GM12873 (cell line): ENCODE results near the gene ZFX.

Source experiments
- TF ChIP-seq, protein P1 (sequence below): IDR thresholded peaks from 2 replicates; pipeline ENCODE4 v1.5.1; 2012; ENCODE audit warnings: low read depth, mild to moderate bottlenecking, moderate library complexity, low read length, control low read depth; ENCODE audit not compliant: insufficient read depth; ENCODE audit errors: missing control alignments

ZFX gene

DNA sequence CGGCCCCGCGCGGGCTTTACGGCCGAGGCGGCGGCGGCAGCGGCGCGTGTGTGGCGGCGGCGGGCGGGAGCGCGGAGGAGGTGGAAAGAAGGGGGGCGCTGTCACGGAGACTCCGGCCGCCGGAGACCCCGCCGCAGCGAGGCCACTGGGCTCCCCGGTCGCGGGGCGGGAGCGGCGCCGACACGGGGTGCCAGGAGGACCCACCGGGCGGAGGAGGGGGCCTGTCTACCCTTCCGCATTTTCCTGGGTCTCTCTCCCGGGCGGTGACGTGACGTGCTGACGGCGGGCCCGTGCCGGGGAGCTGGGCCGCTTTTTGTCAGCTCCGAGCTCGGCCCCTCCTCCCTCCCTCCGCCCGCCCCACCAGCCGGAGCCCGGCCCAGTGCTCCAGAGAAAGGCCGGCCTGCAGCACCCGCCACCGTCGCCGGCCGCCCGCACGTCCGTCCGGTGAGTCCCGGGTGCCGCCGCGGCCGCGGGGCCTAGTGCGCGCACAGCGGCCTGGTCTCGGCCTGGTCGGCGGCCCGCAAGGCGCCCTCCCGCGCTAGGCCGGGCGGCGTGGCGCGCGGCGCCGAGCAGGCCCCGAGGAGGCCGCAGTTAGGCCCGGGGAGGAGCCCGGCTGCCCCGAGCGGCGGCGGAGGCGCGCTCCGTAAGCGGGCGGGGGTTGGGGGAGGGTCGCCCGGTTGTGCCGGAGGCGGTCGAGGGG lies at the start of gene ZFX:
ZFX (plus strand) TSS at position 379 of the 700 bp plus-strand sequence. CDS start 23,014 bp downstream, outside the sequence.
- TF ChIP-seq, protein P1, sequence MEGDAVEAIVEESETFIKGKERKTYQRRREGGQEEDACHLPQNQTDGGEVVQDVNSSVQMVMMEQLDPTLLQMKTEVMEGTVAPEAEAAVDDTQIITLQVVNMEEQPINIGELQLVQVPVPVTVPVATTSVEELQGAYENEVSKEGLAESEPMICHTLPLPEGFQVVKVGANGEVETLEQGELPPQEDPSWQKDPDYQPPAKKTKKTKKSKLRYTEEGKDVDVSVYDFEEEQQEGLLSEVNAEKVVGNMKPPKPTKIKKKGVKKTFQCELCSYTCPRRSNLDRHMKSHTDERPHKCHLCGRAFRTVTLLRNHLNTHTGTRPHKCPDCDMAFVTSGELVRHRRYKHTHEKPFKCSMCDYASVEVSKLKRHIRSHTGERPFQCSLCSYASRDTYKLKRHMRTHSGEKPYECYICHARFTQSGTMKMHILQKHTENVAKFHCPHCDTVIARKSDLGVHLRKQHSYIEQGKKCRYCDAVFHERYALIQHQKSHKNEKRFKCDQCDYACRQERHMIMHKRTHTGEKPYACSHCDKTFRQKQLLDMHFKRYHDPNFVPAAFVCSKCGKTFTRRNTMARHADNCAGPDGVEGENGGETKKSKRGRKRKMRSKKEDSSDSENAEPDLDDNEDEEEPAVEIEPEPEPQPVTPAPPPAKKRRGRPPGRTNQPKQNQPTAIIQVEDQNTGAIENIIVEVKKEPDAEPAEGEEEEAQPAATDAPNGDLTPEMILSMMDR: peak; percentile 12

DNA sequence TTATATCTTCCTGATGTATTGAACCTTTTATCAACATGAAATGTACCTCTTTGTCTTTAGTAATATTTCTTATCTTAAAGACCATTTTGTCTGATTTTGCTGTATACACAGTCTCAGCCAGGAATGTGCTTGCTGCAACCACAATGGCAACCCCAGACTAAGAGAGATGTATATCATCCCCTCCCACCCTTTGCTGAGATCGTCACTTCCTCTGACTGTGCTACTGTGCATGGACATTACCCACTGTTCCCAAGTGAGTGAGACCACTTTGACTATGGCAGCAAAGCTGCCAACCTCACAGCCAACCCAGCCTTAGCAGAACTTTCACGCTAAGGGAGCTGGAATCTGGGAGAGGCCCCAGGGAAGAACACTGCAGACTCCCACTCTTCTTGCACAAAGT lies 48.8 kb upstream of the ZFX start:
- TF ChIP-seq, protein P1: no peak

DNA sequence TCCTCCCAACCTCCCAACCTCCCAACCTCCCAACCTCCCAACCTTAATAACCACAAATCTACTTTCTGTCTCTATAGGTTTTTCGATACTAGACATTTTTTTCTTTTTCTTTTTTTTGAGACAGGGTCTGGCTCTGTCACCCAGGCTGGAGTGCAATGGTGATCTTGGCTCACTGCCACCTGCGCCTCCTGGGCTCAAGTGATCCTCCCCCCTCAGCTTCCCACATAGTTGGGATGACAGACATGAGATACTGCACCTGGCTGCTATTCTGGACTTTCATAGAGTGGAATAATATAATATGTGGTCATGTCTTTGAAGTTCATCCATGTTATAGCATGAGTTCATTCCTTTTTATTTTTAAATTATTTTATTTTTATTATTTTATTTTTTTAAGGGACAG lies 39.5 kb upstream of the ZFX start:
- TF ChIP-seq, protein P1: no peak

DNA sequence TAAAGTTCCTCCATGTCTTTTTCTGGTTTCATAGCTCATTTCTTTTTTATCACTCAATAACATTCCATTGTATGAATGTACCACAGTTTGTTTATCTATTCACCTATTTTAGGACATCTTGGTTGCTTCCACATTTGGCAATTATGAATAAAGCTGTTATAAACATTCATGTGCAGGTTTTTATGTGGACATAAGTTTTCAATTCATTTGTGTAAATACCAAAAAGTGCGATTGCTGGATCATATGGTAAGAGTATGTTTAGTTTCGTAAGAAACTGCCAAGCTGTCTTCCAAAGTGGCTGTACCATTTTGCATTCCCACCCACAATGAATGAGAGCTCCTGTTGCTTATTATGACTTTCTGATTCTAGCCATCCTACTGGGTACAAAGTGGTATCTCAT lies 36.3 kb upstream of the ZFX start:
- TF ChIP-seq, protein P1: no peak

DNA sequence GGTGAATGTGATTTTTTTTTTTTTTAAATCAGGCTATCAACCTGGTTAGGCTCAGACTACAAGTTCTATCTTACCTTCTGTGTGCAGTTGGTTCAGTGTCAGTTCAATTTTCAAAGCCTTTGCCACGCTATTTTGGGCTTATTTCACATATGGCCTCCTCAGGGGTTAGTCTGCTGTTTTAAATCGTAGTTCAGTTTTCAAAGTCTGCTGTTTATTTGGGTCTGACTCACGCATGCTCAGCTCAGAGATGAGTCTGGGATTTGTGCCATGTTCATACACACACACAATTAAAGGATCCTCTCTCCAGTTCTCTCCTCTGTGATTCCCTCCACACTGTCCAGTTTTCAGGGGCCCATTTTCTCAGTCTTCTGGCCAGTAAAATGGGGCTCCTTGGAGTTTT lies 32.3 kb upstream of the ZFX start:
- TF ChIP-seq, protein P1: no peak

DNA sequence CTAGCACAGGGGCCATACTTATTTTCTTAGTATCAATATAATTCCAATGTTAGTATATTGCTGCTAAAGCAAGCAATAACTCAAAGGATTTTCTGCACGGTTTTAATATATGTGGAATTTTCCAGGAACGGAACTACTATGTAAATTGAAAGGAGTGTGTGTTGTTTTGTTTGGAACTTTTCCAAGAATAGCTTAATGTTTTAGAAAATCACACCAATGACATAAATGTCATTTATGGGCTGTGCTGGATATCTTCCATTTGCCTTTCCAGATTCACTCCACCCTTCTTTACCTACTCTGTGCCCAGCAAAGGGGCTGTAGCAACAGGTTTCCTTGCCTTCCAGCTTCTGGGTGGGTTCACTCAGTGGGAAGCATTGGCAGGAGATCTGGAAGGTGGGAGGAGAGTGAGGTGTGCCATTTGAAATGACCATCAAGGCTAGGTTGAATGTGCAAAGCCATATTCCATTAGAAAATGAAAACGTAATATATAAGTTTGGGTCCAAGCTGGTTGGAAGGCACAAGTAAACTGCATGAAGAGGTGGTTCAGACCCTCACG lies 25.2 kb upstream of the ZFX start:
- TF ChIP-seq, protein P1: no peak

DNA sequence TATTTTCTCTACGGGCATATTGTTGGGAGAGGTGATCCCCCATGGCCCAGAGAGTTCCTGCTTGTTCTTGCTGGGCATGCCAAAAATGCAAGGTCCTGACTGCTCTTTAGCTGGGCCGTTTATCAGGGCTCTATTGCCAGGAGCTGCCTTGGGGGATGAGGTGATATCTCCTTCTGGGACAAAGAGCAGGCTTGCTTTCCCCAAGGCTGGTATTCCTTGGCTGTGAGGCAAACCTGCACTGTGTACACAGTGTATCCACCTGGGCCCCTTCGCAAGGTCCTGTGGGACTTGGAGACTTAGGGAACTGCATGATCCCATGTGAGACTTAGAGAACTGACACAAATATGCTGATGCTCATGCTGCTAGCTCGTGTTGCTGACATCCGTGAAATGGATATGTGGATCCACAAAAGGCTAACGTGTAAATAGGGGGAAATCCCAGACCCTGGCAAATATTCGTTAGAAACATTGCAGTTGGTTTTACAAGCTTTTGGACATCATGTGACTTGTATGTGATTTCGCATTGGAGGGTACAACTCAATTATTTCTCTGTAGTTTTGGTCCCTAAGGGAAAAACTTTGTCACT lies 24.4 kb upstream of the ZFX start:
- TF ChIP-seq, protein P1: no peak
